Progenitor cell of endocrine pancreas (in vitro differentiated cells): ENCODE measurements around the gene PON2. TPM values are rescaled to one million over a fixed set of nuclear protein-coding genes. Genes with fewer than 3 reads are reported as not detected.
A peak's percentile ranks its signal among the peaks of the same experiment; 100 is the strongest.

Experiments
- DNase-seq: peaks from one replicate; pipeline ENCODE4 v3.0.0; 2021; ENCODE audit warnings: low spot score; ENCODE audit not compliant: unreplicated experiment
- H3K27ac Mint-ChIP-seq: 2 replicates; pipeline ENCODE4 v1.8.0; 2021; ENCODE audit warnings: mild to moderate bottlenecking, moderate library complexity, mixed read lengths
- H3K27me3 Mint-ChIP-seq: 2 replicates; pipeline ENCODE4 v1.8.0; 2021; ENCODE audit warnings: mixed read lengths
- H3K36me3 Mint-ChIP-seq: 2 replicates; pipeline ENCODE4 v1.8.0; 2022; ENCODE audit warnings: mixed read lengths; ENCODE audit not compliant: insufficient read depth
- H3K4me1 Mint-ChIP-seq: 2 replicates; pipeline ENCODE4 v1.8.0; 2021; ENCODE audit warnings: low read depth, mixed read lengths
- H3K4me3 Mint-ChIP-seq: 2 replicates; pipeline ENCODE4 v1.8.0; 2021; ENCODE audit warnings: low read depth, mild to moderate bottlenecking, moderate library complexity, mixed read lengths
- H3K9me3 Mint-ChIP-seq: 2 replicates; pipeline ENCODE4 v1.8.0; 2021; ENCODE audit warnings: low read depth, mixed read lengths
- total RNA-seq: library from RNA; stranded (reverse); gene quantifications from 2 replicates; pipeline ENCODE4 v1.2.1, GENCODE V29; 2021
- TF ChIP-seq, protein P1 (sequence below): fragments of 200-600 bp; sonication (generic); IDR thresholded peaks from one replicate; pipeline ENCODE4 v1.5.0; 2021; ENCODE audit warnings: antibody characterized with exemption, mild to moderate bottlenecking; ENCODE audit not compliant: unreplicated experiment

The PON2 gene
- total RNA-seq, 1 donor from 2014 or later = 145 TPM

DNA sequence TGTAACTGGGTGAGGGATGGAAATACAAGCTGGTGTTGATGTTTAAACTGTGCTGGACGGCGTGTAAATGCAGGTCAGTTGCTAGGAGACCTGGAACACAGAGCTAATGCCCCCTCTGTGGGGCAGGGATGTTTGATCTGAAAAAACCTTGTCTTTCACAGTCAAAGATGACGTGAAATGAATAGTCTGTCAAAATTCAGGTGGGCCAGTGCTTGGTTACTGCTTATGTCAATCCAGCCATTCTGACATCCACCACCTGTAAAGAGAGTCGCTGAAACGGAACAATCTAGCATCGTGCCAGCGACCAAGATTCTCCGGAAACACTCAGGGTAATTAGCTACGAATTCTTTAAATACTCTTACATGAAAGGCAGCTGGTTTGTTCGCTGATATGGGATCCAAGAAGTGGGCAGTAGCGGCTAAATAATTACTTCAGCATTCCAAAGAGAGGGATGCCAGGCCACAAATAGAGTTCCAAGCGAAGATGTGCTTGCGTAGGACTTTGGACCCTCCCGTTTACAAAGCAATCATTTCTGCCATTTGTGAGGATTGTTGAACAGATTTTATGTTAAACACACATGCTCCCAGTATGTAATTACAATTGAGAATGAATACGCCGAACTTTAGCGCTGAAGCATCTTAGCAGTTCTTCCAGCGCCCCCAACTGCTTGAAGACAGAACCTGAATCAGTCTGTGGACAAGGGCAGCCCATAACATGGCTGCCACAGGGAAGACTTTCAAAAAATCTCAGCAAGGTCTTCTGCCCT is 43.6 kb upstream of the PON2 start:
- no peaks in the 10 kb centered on the region for H3K36me3 Mint-ChIP-seq
- peaks cover 25% of the 10 kb centered on the region for H3K4me1 Mint-ChIP-seq
- H3K27ac Mint-ChIP-seq = peak overlapping the region; percentile 60
- H3K27me3 Mint-ChIP-seq = no peaks in the 10 kb centered on the region
- peak overlapping the region; percentile 44 for H3K4me3 Mint-ChIP-seq
- TF ChIP-seq, protein P1, sequence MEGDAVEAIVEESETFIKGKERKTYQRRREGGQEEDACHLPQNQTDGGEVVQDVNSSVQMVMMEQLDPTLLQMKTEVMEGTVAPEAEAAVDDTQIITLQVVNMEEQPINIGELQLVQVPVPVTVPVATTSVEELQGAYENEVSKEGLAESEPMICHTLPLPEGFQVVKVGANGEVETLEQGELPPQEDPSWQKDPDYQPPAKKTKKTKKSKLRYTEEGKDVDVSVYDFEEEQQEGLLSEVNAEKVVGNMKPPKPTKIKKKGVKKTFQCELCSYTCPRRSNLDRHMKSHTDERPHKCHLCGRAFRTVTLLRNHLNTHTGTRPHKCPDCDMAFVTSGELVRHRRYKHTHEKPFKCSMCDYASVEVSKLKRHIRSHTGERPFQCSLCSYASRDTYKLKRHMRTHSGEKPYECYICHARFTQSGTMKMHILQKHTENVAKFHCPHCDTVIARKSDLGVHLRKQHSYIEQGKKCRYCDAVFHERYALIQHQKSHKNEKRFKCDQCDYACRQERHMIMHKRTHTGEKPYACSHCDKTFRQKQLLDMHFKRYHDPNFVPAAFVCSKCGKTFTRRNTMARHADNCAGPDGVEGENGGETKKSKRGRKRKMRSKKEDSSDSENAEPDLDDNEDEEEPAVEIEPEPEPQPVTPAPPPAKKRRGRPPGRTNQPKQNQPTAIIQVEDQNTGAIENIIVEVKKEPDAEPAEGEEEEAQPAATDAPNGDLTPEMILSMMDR = peak; percentile 54
- no peaks in the 10 kb centered on the region for H3K9me3 Mint-ChIP-seq
- DNase-seq = no peak

- Mint-ChIP-seq H3K27me3 (no peaks in the 10 kb centered on the region), H3K4me3 (no peak overlapping the region), H3K4me1 (peaks cover 27% of the 10 kb centered on the region), H3K36me3 (no peaks in the 10 kb centered on the region), H3K9me3 (no peaks in the 10 kb centered on the region), H3K27ac (no peak overlapping the region)
- no peak for DNase-seq
- TF ChIP-seq, protein P1 = peak; percentile 88
Observed at GRCh38 chr7:95476904-95477594, 42.2 kb upstream of the PON2 start.

- Mint-ChIP-seq H3K27ac (peak overlapping the region; percentile 18), H3K27me3 (no peaks in the 10 kb centered on the region), H3K4me1 (peaks cover 26% of the 10 kb centered on the region), H3K9me3 (no peaks in the 10 kb centered on the region), H3K4me3 (no peak overlapping the region), H3K36me3 (no peaks in the 10 kb centered on the region)
- TF ChIP-seq, protein P1 = no peak
- DNase-seq = no peak
Observed at GRCh38 chr7:95476072-95476847, 41.4 kb upstream of the PON2 start.

GRCh38 chr7:95473276-95473985 is 38.6 kb upstream of the PON2 start:
- H3K9me3 Mint-ChIP-seq = no peaks in the 10 kb centered on the region
- H3K4me1 Mint-ChIP-seq = peaks cover 34% of the 10 kb centered on the region
- DNase-seq = no peak
- H3K27ac Mint-ChIP-seq = no peak overlapping the region
- H3K27me3 Mint-ChIP-seq = no peaks in the 10 kb centered on the region
- no peak overlapping the region for H3K4me3 Mint-ChIP-seq
- H3K36me3 Mint-ChIP-seq = no peaks in the 10 kb centered on the region
- TF ChIP-seq, protein P1 = no peak
